ENCODE results near the gene CCDC116.
"Not testable (repeated sequence)": the region's sequence is repeated elsewhere in the genome, so short reads cannot be mapped to it uniquely, and the experiment has no call there.

The CCDC116 gene

DNA sequence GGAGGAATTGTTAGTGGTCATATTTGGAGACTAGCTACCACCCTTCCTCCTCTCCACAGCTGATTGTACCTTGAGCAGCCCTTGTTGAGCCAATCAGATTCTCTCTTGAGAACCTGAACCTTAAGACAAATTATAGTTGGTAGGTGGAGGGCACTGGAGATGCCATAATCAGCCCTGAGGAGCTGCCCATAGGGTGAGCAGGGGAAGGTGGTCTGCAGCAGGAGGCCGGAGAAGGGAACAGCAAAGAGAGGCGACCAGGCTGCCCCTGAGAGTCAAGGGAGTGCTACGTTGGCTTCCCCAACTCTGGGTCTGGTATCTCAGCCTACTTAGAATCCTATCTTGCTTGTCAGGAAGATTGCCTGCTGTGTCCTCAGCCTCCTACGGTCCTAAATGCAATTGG is 6.8 kb downstream of the CCDC116 start:
- no peak for TF ChIP-seq CTCF (conservative IDR thresholded peaks at IDR 0.05; ENCODE audit: control insufficient read depth, insufficient read depth, low read depth, low read length)
- H3K4me3 ChIP-seq (ENCODE audit: control insufficient read depth, low read depth, low read length), result no peak overlapping the region
- DNase-seq (ENCODE audit: low read depth), result no peak

- no peak overlapping the region for H3K4me3 ChIP-seq (ENCODE audit: control insufficient read depth, low read depth, low read length)
- no peak for TF ChIP-seq CTCF (conservative IDR thresholded peaks at IDR 0.05; ENCODE audit: control insufficient read depth, insufficient read depth, low read depth, low read length)
- DNase-seq (ENCODE audit: low read depth), result no peak
These were observed 8.2 kb downstream of the CCDC116 start for GRCh38 chr22:21640810-21641209.

- TF ChIP-seq CTCF (conservative IDR thresholded peaks at IDR 0.05; ENCODE audit: control insufficient read depth, insufficient read depth, low read depth, low read length), result peak; percentile 59
- H3K4me3 ChIP-seq (ENCODE audit: control insufficient read depth, low read depth, low read length), result peak overlapping the region; percentile 65
- peak; percentile 58 for DNase-seq (ENCODE audit: low read depth)
These were observed 8.8 kb downstream of the CCDC116 start for GRCh38 chr22:21641417-21641788.

GRCh38 chr22:21641789-21642583 is 9.4 kb downstream of the CCDC116 start, which contains the start of gene SDF2L1:
TSS of gene SDF2L1 (plus strand) at chr22:21642302. CDS start at chr22:21642337, 35 bp downstream.
- H3K4me3 ChIP-seq (ENCODE audit: control insufficient read depth, low read depth, low read length), result peak within 1 kb of the TSS; percentile 68
- TF ChIP-seq CTCF (conservative IDR thresholded peaks at IDR 0.05; ENCODE audit: control insufficient read depth, insufficient read depth, low read depth, low read length), result no peak
- DNase-seq (ENCODE audit: low read depth), result peak; percentile 98

DNA sequence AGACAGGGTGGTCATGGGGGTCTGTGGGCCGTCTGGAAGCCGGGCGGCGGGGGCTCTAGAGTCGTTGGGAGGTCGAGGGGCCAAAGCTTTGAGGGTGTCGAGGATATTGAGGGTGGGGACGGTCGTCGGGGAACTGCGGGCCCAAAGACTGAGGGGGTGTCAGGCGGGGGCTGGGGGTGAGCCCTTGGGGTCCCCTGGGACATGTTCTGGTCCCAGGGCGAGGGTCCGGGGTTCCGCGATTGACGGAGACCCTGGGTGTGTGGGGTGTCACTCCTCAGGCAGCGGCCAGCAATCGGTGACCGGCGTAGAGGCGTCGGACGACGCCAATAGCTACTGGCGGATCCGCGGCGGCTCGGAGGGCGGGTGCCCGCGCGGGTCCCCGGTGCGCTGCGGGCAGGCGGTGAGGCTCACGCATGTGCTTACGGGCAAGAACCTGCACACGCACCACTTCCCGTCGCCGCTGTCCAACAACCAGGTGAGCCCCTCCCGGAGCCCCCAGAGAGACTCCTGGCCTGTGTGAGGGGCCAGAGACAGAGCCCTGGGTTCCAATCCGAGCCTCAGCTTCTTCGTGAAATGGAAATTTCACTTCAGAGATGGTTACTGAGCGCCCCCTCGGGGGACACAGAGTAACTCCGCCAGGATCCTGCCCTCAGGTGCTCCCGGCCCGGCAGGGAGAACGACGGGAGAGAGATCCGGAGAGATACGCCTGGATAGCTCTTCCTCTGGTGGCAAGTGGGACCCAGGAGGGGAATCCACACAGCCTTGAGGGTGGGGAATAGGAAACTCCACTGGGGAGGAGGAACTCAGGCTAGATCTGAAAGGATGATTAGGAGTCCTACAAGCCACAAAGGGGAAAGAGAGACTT is 10.3 kb downstream of the CCDC116 start:
- DNase-seq (ENCODE audit: low read depth), result peak; percentile 43
- peak overlapping the region; percentile 68 for H3K4me3 ChIP-seq (ENCODE audit: control insufficient read depth, low read depth, low read length)
- TF ChIP-seq CTCF (conservative IDR thresholded peaks at IDR 0.05; ENCODE audit: control insufficient read depth, insufficient read depth, low read depth, low read length), result peak; percentile 55

GRCh38 chr22:21643533-21644357 is 11.2 kb downstream of the CCDC116 start:
- peak; percentile 8 for TF ChIP-seq CTCF (conservative IDR thresholded peaks at IDR 0.05; ENCODE audit: control insufficient read depth, insufficient read depth, low read depth, low read length)
- H3K4me3 ChIP-seq (ENCODE audit: control insufficient read depth, low read depth, low read length), result peak overlapping the region; percentile 68
- DNase-seq (ENCODE audit: low read depth), result no peak

GRCh38 chr22:21645513-21645912 is 13.0 kb downstream of the CCDC116 start:
- DNase-seq (ENCODE audit: low read depth); H3K4me3 ChIP-seq (ENCODE audit: control insufficient read depth, low read depth, low read length): not testable (repeated sequence)
